ENCODE results near the gene SLAMF7.

Gene SLAMF7

GRCh38 chr1:160799641-160800040 is 60.6 kb downstream of the SLAMF7 start:
- DNase-seq (ENCODE audit: extremely low read depth in 1 of 2, low read depth in 1 of 2), result no peak

- no peak for DNase-seq (ENCODE audit: extremely low read depth in 1 of 2, low read depth in 1 of 2)
These were observed 61.1 kb downstream of the SLAMF7 start for GRCh38 chr1:160800142-160800541.

- no peak for DNase-seq (ENCODE audit: extremely low read depth in 1 of 2, low read depth in 1 of 2)
These were observed 61.8 kb downstream of the SLAMF7 start for GRCh38 chr1:160800645-160801408.

GRCh38 chr1:160801836-160802580 is 63.0 kb downstream of the SLAMF7 start:
- no peak for DNase-seq (ENCODE audit: extremely low read depth in 1 of 2, low read depth in 1 of 2)
